Psoas muscle (tissue), 8 donors: ENCODE data around the gene MS4A5. TPM values are rescaled to one million over a fixed set of nuclear protein-coding genes. Genes with fewer than 3 reads are reported as not detected.

Experiments used
- ATAC-seq, 4 donors: fragments of 200-7000 bp; cut with Tn5 transposase; one replicate each; pipeline ENCODE4 v1.9.1; 2020; ENCODE audit warnings: moderate library complexity in 3 of 4, mild to moderate bottlenecking in 2 of 4
- DNase-seq, 2 donors: peaks; one replicate each; pipeline ENCODE4 v3.0.0-alpha.2; 2020
- H3K27ac ChIP-seq: fragments of 200-600 bp; one replicate; pipeline ENCODE4 v1.8.0; 2022
- H3K27me3 ChIP-seq, 3 donors: fragments of 200-600 bp in 1 of 3; one replicate each; pipeline versions ENCODE4 v1.6.1 to v1.8.0; 2013 to 2022; ENCODE audit warnings: low read length in 2 of 3, mild to moderate bottlenecking in 2 of 3, moderate library complexity in 1 of 3; ENCODE audit not compliant: insufficient read depth in 3 of 3
- H3K36me3 ChIP-seq, 2 donors: fragments of 200-600 bp in 1 of 2; one replicate each; pipeline versions ENCODE4 v1.6.1 to v1.8.0; 2013 to 2022; ENCODE audit warnings: low read depth in 1 of 2, mild to moderate bottlenecking in 1 of 2, moderate library complexity in 1 of 2; ENCODE audit not compliant: insufficient read depth in 1 of 2
- H3K4me1 ChIP-seq: fragments of 200-600 bp; one replicate; pipeline ENCODE4 v1.8.0; 2022
- H3K4me3 ChIP-seq: fragments of 200-600 bp; one replicate; pipeline ENCODE4 v1.8.0; 2022; ENCODE audit warnings: mild to moderate bottlenecking
- H3K9me3 ChIP-seq: fragments of 200-600 bp; one replicate; pipeline ENCODE4 v1.8.0; 2022
- WGBS, 3 donors: extraction: QIAGEN DNeasy Blood & Tissue Kit; methylation state at CpG; one replicate each; pipeline versions ENCODE4 v1.1.6 to v1.1.7; 2013; 5-methylcytosine and 5-hydroxymethylcytosine counted together
- intact Hi-C, 2 donors: fragments of 100-400 bp; cut with DNase I; formaldehyde crosslinking; loops; one replicate each; pipeline versions ENCODE4 v1.11.0 to v1.14.2; 2022
- polyA plus RNA-seq, 3 donors: library from polyadenylated mRNA; stranded (reverse); fragments of 200-250 nt; gene quantifications; one replicate each; pipeline ENCODE4 v1.2.3, GENCODE V29; 2013
- total RNA-seq, 4 donors: library from RNA; stranded (reverse); fragmentation: NEBNext Ultra II Directional in 2 of 4; extraction: Animal tissue kit (Norgen Biotek cat#: 25700) in 2 of 4; gene quantifications; one replicate each; pipeline versions ENCODE4 v1.2.1 to v1.2.4, GENCODE V29; 2021 to 2023
- TF ChIP-seq, protein P1 (sequence below): fragments of 200-600 bp; IDR thresholded peaks from one replicate; pipeline ENCODE4 v1.8.0; 2022; ENCODE audit warnings: antibody characterized with exemption
- donor health status: healthy with polysubstance abuse.
- donor health status: DM: no; HTN: no; CAD: no; lungs with moderate emphysema.
- donor health status: Bipolar disorder and iron deficiency.
- donor health status: healthy.
- donor health status: DM: yes; HTN: yes; CAD: no.
- donor health status: DM: no; HTN: no; CAD: no.
- donor health status: DM: no; HTN: no; CAD: no.
- donor health status: DM: yes; HTN: yes; CAD: no.

MS4A5 gene
- total and polyA plus RNA-seq, 7 donors, result not detected

DNA sequence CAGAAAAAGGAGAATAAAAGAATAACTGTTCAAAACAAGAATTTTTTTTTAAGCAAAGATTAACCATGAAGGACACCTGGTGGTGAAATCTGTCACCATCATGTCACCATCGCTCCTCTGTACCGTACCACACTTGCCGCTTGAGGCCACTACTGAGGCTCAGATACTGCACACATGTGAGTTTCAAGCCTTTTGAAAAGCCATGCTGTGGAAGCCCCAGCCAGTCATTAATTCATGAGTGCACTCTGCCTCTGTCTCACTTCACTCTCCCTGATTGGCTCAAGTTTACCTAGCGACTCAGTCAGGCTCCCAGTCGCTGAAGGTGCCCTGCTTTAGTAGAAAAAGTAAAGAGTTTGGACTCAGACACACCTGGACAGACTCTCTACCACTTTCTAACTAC is 56.6 kb downstream of the MS4A5 start:
- intact Hi-C loops, result no loop called here
- ATAC-seq, result no peak

DNA sequence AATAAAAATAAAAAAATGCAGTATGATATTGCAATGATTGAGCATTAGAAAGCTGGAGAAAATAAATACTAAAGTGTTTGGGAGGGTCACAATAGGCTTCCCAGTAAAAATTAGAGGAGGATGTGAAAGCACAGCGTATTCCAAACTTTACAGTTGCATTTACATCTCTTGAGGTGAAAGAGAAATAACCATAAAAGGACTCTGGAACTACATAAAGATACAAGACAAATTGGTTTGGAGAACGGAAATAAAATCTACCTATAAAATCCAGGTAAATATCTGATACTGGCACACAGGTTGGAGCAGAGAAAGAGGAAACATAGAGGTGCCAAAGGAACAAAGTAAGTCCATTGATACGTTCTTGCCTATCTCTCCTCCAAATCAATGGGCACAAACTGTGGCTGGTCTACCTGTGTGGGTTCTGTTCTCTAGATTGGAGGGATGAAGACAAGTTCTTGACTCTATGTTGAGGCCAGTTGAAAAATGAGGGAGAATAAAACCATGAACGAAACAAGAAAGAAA is 63.2 kb downstream of the MS4A5 start, which contains the start of gene MS4A12:
TSS of gene MS4A12 (plus strand) at position 291 of the 522 bp plus-strand sequence. CDS start 4,541 bp downstream, outside the sequence.
- ATAC-seq (no peak), DNase-seq (no peak)
- no peak within 1 kb of the TSS for H3K4me3 ChIP-seq
- H3K27ac ChIP-seq, result no peak within 1 kb of the TSS
- H3K4me1 ChIP-seq, result no peaks in the 10 kb centered on the region
- no peaks in the 10 kb centered on the region for H3K36me3 ChIP-seq
- TF ChIP-seq, protein P1, sequence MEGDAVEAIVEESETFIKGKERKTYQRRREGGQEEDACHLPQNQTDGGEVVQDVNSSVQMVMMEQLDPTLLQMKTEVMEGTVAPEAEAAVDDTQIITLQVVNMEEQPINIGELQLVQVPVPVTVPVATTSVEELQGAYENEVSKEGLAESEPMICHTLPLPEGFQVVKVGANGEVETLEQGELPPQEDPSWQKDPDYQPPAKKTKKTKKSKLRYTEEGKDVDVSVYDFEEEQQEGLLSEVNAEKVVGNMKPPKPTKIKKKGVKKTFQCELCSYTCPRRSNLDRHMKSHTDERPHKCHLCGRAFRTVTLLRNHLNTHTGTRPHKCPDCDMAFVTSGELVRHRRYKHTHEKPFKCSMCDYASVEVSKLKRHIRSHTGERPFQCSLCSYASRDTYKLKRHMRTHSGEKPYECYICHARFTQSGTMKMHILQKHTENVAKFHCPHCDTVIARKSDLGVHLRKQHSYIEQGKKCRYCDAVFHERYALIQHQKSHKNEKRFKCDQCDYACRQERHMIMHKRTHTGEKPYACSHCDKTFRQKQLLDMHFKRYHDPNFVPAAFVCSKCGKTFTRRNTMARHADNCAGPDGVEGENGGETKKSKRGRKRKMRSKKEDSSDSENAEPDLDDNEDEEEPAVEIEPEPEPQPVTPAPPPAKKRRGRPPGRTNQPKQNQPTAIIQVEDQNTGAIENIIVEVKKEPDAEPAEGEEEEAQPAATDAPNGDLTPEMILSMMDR, result no peak
- intact Hi-C loops, result no loop called here
- no peaks in the 10 kb centered on the region for H3K9me3 ChIP-seq
- H3K27me3 ChIP-seq, result no peaks in the 10 kb centered on the region
- WGBS, 3 donors, result 67 to 81% (median 75%) methylated on average over 4 of the region's 4 CpGs

More for the DNA sequence above, 56.6 kb downstream of the MS4A5 start:
- DNase-seq, result no peak
- Histone ChIP-seq H3K36me3 (no peaks in the 10 kb centered on the region), H3K27me3 (no peaks in the 10 kb centered on the region), H3K4me1 (no peaks in the 10 kb centered on the region), H3K27ac (no peak overlapping the region), H3K4me3 (no peak overlapping the region), H3K9me3 (no peaks in the 10 kb centered on the region)
- WGBS, 3 donors, result 56 to 67% (median 62%) methylated on average over 5 of the region's 5 CpGs
- TF ChIP-seq, protein P1, result no peak

DNA sequence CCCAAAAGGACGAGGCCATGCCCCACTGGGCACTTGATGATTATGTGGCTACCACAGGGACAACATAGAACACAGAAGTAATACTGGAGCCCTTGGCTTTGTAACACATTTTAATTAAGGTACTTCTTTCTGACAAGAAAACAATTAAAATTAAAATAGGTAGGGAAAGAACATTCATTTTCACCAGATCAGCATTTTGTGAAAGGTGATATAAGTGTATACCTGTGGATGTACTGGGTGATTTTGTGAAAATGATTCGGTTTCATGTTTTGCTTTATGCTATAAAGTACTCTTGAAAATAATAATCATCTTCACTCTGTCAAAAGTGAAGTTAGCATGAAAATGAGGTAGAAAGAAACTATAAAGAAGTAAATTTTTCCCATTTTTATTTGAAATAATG is 64.1 kb downstream of the MS4A5 start:
- no peak for ATAC-seq
- H3K9me3 ChIP-seq, result no peaks in the 10 kb centered on the region
- H3K4me3 ChIP-seq, result no peak overlapping the region
- 73 to 84% (median 74%) methylated on average over 2 of the region's 2 CpGs for WGBS, 3 donors
- intact Hi-C loops, result no loop called here
- H3K27me3 ChIP-seq, result no peaks in the 10 kb centered on the region
- H3K36me3 ChIP-seq, result no peaks in the 10 kb centered on the region
- no peak overlapping the region for H3K27ac ChIP-seq
- TF ChIP-seq, protein P1, result no peak
- H3K4me1 ChIP-seq, result no peaks in the 10 kb centered on the region
- no peak for DNase-seq

Other genes starting within 250 kb of the MS4A5 start
- 10 to 100 TPM; 14.7 to 22.6 (median 18.0) TPM for gene MS4A6A, start 246.5 kb upstream of the MS4A5 start, total RNA-seq
- gene MS4A6A, start 246.5 kb upstream of the MS4A5 start, polyA plus RNA-seq, result 10 to 100 TPM in 1 of 3 donors, 1 to 10 TPM in 2; 2.9 to 11.6 (median 4.2) TPM
- 1 to 10 TPM in 1 of 4 donors, under 1 TPM in 3; 0.47 to 1.6 (median 0.71) TPM for gene MS4A4E, start 186.4 kb upstream of the MS4A5 start, total RNA-seq
- gene MS4A4E, start 186.4 kb upstream of the MS4A5 start, polyA plus RNA-seq, result under 1 TPM; 0.05 to 0.33 (median 0.23) TPM
- gene MS4A4A, start 148.9 kb upstream of the MS4A5 start, total RNA-seq, result 1 to 10 TPM; 6.7 to 9.4 (median 8.3) TPM
- 1 to 10 TPM; 2.4 to 6.0 (median 2.4) TPM for gene MS4A4A, start 148.9 kb upstream of the MS4A5 start, polyA plus RNA-seq
- not detected for gene MS4A6E, start 102.3 kb upstream of the MS4A5 start, total RNA-seq
- not detected for gene MS4A6E, start 102.3 kb upstream of the MS4A5 start, polyA plus RNA-seq
- 1 to 10 TPM; 3.8 to 5.4 (median 5.0) TPM for gene MS4A7, start 51.0 kb upstream of the MS4A5 start, total RNA-seq
- gene MS4A7, start 51.0 kb upstream of the MS4A5 start, polyA plus RNA-seq, result 1 to 10 TPM; 1.0 to 1.5 (median 1.1) TPM
- 1 to 10 TPM in 1 of 4 donors, under 1 TPM in 3; 0.12 to 1.3 (median 0.30) TPM for gene MS4A14, start 33.1 kb upstream of the MS4A5 start, total RNA-seq
- under 1 TPM; 0.03 to 0.14 (median 0.05) TPM for gene MS4A14, start 33.1 kb upstream of the MS4A5 start, polyA plus RNA-seq
- gene MS4A1, start 26.3 kb downstream of the MS4A5 start, total RNA-seq, result 1 to 10 TPM in 1 of 4 donors, under 1 TPM in 2, not detected in 1; 0.73 to 1.9 (median 0.74) TPM
- under 1 TPM; 0.09 to 0.24 (median 0.22) TPM for gene MS4A1, start 26.3 kb downstream of the MS4A5 start, polyA plus RNA-seq
- gene MS4A12, start 63.2 kb downstream of the MS4A5 start, total RNA-seq, result not detected
- gene MS4A12, start 63.2 kb downstream of the MS4A5 start, polyA plus RNA-seq, result not detected
- not detected for gene MS4A13, start 85.8 kb downstream of the MS4A5 start, total RNA-seq
- not detected for gene MS4A13, start 85.8 kb downstream of the MS4A5 start, polyA plus RNA-seq